Liver (tissue), 3 donors: Measurements from ENCODE around the gene SLC25A21.

ENCODE experiments used
- CTCF ChIP-seq: fragments of 150-350 bp; IDR thresholded peaks from 2 replicates; pipeline ENCODE4 v1.5.1; 2017; ENCODE audit warnings: improper control_type of control experiment, low read depth, low read length; ENCODE audit not compliant: missing input control
- EGR1 ChIP-seq, 2 donors: IDR thresholded peaks; 2 replicates each; pipeline ENCODE4 v1.6.1; 2016 to 2018; ENCODE audit warnings: antibody characterized with exemption in 2 of 2, low read depth in 2 of 2
- JUND ChIP-seq, 2 donors: IDR thresholded peaks; 2 replicates each; pipeline ENCODE4 v1.6.1; 2016; ENCODE audit warnings: antibody characterized with exemption in 2 of 2
- RAD21 ChIP-seq, 2 donors: IDR thresholded peaks; 2 replicates each; pipeline ENCODE4 v1.6.1; 2016; ENCODE audit warnings: antibody characterized with exemption in 2 of 2, mild to moderate bottlenecking in 2 of 2
- REST ChIP-seq: IDR thresholded peaks from 2 replicates; pipeline ENCODE4 v1.6.1; 2016; ENCODE audit warnings: antibody characterized with exemption, mild to moderate bottlenecking
- RXRA ChIP-seq, 2 donors: IDR thresholded peaks; 2 replicates each; pipeline ENCODE4 v1.6.1; 2017 to 2018; ENCODE audit warnings: antibody characterized with exemption in 2 of 2, mild to moderate bottlenecking in 1 of 2
- TAF1 ChIP-seq: conservative IDR thresholded peaks from 2 replicates; pipeline ENCODE4 v1.6.1; 2016; ENCODE audit warnings: antibody characterized with exemption, mild to moderate bottlenecking
- YY1 ChIP-seq: IDR thresholded peaks from 2 replicates; pipeline ENCODE4 v1.6.1; 2016; ENCODE audit warnings: antibody characterized with exemption, mild to moderate bottlenecking
- ZBTB33 ChIP-seq: IDR thresholded peaks from 2 replicates; pipeline ENCODE4 v1.6.1; 2016; ENCODE audit warnings: antibody characterized with exemption
- TF ChIP-seq, protein P1 (sequence below): IDR thresholded peaks from 2 replicates; pipeline ENCODE4 v1.6.1; 2016; ENCODE audit warnings: antibody characterized with exemption
- donor health status: healthy.
- donor health status: healthy.

GRCh38 chr14:36866867-36867266 lies 305.5 kb downstream of the SLC25A21 start:
- TF ChIP-seq CTCF (no peak), TAF1 (no peak), EGR1 (IDR thresholded peaks at IDR 0.05; ENCODE audit: low read depth in 2 of 2) (no peak), YY1 (no peak), ZBTB33 (no peak), RXRA (IDR thresholded peaks at IDR 0.05) (no peak), REST (no peak), RAD21 (IDR thresholded peaks at IDR 0.05) (no peak), JUND (IDR thresholded peaks at IDR 0.05) (no peak)
- TF ChIP-seq, protein P1, sequence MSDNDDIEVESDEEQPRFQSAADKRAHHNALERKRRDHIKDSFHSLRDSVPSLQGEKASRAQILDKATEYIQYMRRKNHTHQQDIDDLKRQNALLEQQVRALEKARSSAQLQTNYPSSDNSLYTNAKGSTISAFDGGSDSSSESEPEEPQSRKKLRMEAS, result no peak
